GM23338 (cell line): ENCODE results near the gene KLF7. TPM values are rescaled to one million over a fixed set of nuclear protein-coding genes. Genes with fewer than 3 reads are reported as not detected.

ENCODE experiments used
- ATAC-seq: fragments of 200-7000 bp; cut with Tn5 transposase; 3 replicates; pipeline ENCODE4 v1.9.1; 2020
- DNase-seq: peaks from one replicate; pipeline ENCODE4 v3.0.0-alpha.2; 2015; ENCODE audit warnings: low spot score
- H2AFZ ChIP-seq: fragments of 200-600 bp; sonication (generic); 2 replicates; pipeline ENCODE4 v1.8.0; 2016; ENCODE audit warnings: antibody characterized with exemption, mild to moderate bottlenecking, moderate library complexity
- H3F3A ChIP-seq: fragments of 200-600 bp; sonication (generic); replicated peaks from 2 replicates; pipeline ENCODE4 v1.8.0; 2017; ENCODE audit warnings: antibody characterized with exemption, mixed run types, low read depth
- H3K27ac ChIP-seq: fragments of 200-600 bp; sonication (generic); 2 replicates; pipeline ENCODE4 v1.6.1; 2016; ENCODE audit warnings: low read depth
- H3K27me3 ChIP-seq: fragments of 200-600 bp; sonication (generic); 2 replicates; pipeline ENCODE4 v1.8.0; 2016; ENCODE audit warnings: mild to moderate bottlenecking, mixed run types, moderate library complexity; ENCODE audit not compliant: insufficient read depth
- H3K36me3 ChIP-seq: fragments of 200-600 bp; sonication (generic); 2 replicates; pipeline ENCODE4 v1.8.0; 2016; ENCODE audit warnings: mild to moderate bottlenecking; ENCODE audit not compliant: insufficient read depth
- H3K4me1 ChIP-seq: fragments of 200-600 bp; sonication (generic); 2 replicates; pipeline ENCODE4 v1.8.0; 2016; ENCODE audit warnings: mild to moderate bottlenecking, moderate library complexity; ENCODE audit not compliant: insufficient read depth
- H3K4me2 ChIP-seq: fragments of 200-600 bp; sonication (generic); 2 replicates; pipeline ENCODE4 v1.7.1; 2017; ENCODE audit warnings: mixed run types
- H3K4me3 ChIP-seq: fragments of 200-600 bp; sonication (generic); 2 replicates; pipeline ENCODE4 v1.6.1; 2016; ENCODE audit warnings: mixed run types
- H3K79me2 ChIP-seq: fragments of 200-600 bp; sonication (generic); replicated peaks from 2 replicates; pipeline ENCODE4 v1.8.0; 2017; ENCODE audit warnings: mild to moderate bottlenecking; ENCODE audit not compliant: insufficient read depth
- H3K9me2 ChIP-seq: fragments of 200-600 bp; sonication (generic); 2 replicates; pipeline ENCODE4 v1.8.0; 2017; ENCODE audit not compliant: insufficient read depth
- H4K20me1 ChIP-seq: fragments of 200-600 bp; sonication (generic); replicated peaks from 2 replicates; pipeline ENCODE4 v1.8.0; 2017; ENCODE audit warnings: mild to moderate bottlenecking; ENCODE audit not compliant: insufficient read depth
- H3K27ac Mint-ChIP-seq: 2 replicates; pipeline ENCODE4 v1.8.0; 2020; ENCODE audit warnings: inconsistent platforms, mild to moderate bottlenecking, moderate library complexity, mixed read lengths
- H3K27me3 Mint-ChIP-seq: 3 replicates; pipeline ENCODE4 v1.8.0; 2022; ENCODE audit warnings: low read depth, mild to moderate bottlenecking, moderate library complexity, mixed read lengths, inconsistent platforms; ENCODE audit not compliant: insufficient read depth, poor library complexity
- H3K36me3 Mint-ChIP-seq: 3 replicates; pipeline ENCODE4 v1.8.0; 2021; ENCODE audit warnings: low read depth, mild to moderate bottlenecking, inconsistent platforms, moderate library complexity, mixed read lengths
- H3K4me1 Mint-ChIP-seq: 3 replicates; pipeline ENCODE4 v1.8.0; 2020; ENCODE audit warnings: mild to moderate bottlenecking, inconsistent platforms, mixed read lengths
- H3K4me3 Mint-ChIP-seq: 3 replicates; pipeline ENCODE4 v1.8.0; 2021; ENCODE audit warnings: moderate library complexity, mild to moderate bottlenecking, inconsistent platforms, mixed read lengths
- H3K9me3 Mint-ChIP-seq: 3 replicates; pipeline ENCODE4 v1.8.0; 2020; ENCODE audit warnings: moderate library complexity, mild to moderate bottlenecking, inconsistent platforms, mixed read lengths
- CTCF ChIP-seq, 2 experiments: fragments of 200-600 bp in 1 of 2; sonication (generic) in 1 of 2; conservative IDR thresholded peaks; 2 replicates each; pipeline versions ENCODE4 v1.5.1 to v1.6.1; 2016 to 2017; ENCODE audit warnings: antibody characterized with exemption in 2 of 2, low read depth in 2 of 2, mild to moderate bottlenecking in 2 of 2, moderate library complexity in 1 of 2
- EZH2 ChIP-seq: fragments of 200-600 bp; sonication (generic); IDR thresholded peaks from one replicate; pipeline ENCODE4 v1.8.0; 2017; ENCODE audit warnings: antibody characterized with exemption, mild to moderate bottlenecking, low read depth; ENCODE audit not compliant: unreplicated experiment
- EZH2phosphoT487 ChIP-seq: fragments of 200-600 bp; sonication (generic); IDR thresholded peaks from one replicate; pipeline ENCODE4 v1.8.1; 2018; ENCODE audit warnings: antibody characterized with exemption; ENCODE audit not compliant: unreplicated experiment
- JUNB ChIP-seq: IDR thresholded peaks from one replicate; pipeline ENCODE4 v1.6.1; 2016; ENCODE audit warnings: antibody characterized with exemption; ENCODE audit not compliant: unreplicated experiment
- NANOG ChIP-seq: IDR thresholded peaks from 2 replicates; pipeline ENCODE4 v1.6.1; 2016; ENCODE audit warnings: antibody characterized with exemption, borderline replicate concordance
- REST ChIP-seq: IDR thresholded peaks from one replicate; pipeline ENCODE4 v1.6.1; 2018; ENCODE audit warnings: antibody characterized with exemption; ENCODE audit not compliant: unreplicated experiment
- polyA plus RNA-seq: library from polyadenylated mRNA; unstranded; fragments of >200 nt; fragmentation: Nextera tagmentation; extraction: Ambion mirVana; gene quantifications from 2 replicates; pipeline ENCODE4 v1.2.1, GENCODE V29; 2016
- total RNA-seq: library from RNA; depleted of rRNA; stranded (reverse); fragments of >200 nt; shearing (Covaris generic); gene quantifications from 2 replicates; pipeline ENCODE4 v1.2.3, GENCODE V29; 2014

Gene KLF7
- total and polyA plus RNA-seq, 2 experiments from 2014 or later = 5.7 to 15.4 TPM

GRCh38 chr2:207161247-207162123, 4.3 kb downstream of the KLF7 start:
- Histone ChIP-seq H4K20me1 (no peaks in the 10 kb centered on the region), H2AFZ (no peak overlapping the region), H3K9me2 (no peaks in the 10 kb centered on the region), H3K79me2 (peaks cover 90% of the 10 kb centered on the region), H3K27me3 (peaks cover 5% of the 10 kb centered on the region; the same call in 1 of the 2 replicates), H3K36me3 (no peaks in the 10 kb centered on the region), H3K4me3 (0 out of 2 replicates have a peak overlapping the region, but pooled peaks have one; percentile 13), H3K4me2 (peak overlapping the region; percentile 91), H3F3A (no peaks in the 10 kb centered on the region; the same call in 1 of the 2 replicates), H3K27ac (no peak overlapping the region), H3K4me1 (peaks cover 56% of the 10 kb centered on the region)
- TF ChIP-seq CTCF (conservative IDR thresholded peaks at IDR 0.05; ENCODE audit: low read depth in 2 of 2) (peak in 1 of 2 experiments; percentile 13; a peak in 1 of 4 replicates), JUNB (no peak)
- H3K9me3 Mint-ChIP-seq = no peaks in the 10 kb centered on the region
- H3K4me3 Mint-ChIP-seq = no peak overlapping the region; the same call in 2 of the 3 replicates
- no peak for DNase-seq
- H3K27ac Mint-ChIP-seq = no peak overlapping the region
- ATAC-seq = no peak
- no peaks in the 10 kb centered on the region for H3K36me3 Mint-ChIP-seq
- peaks cover 72% of the 10 kb centered on the region for H3K4me1 Mint-ChIP-seq
- peaks cover 20% of the 10 kb centered on the region for H3K27me3 Mint-ChIP-seq

- H4K20me1 ChIP-seq = no peaks in the 10 kb centered on the region
- H3F3A ChIP-seq = no peaks in the 10 kb centered on the region
- no peak overlapping the region for H3K27ac Mint-ChIP-seq
- no peaks in the 10 kb centered on the region for H3K36me3 Mint-ChIP-seq
- TF ChIP-seq EZH2phosphoT487 = no peak
- no peak for TF ChIP-seq NANOG
- TF ChIP-seq REST = peak; percentile 66
- TF ChIP-seq CTCF (conservative IDR thresholded peaks at IDR 0.05; ENCODE audit: low read depth in 2 of 2) = no peak
- no peak for TF ChIP-seq EZH2
- peaks cover 67% of the 10 kb centered on the region for H3K4me1 ChIP-seq
- peak overlapping the region; percentile 91 for H3K4me2 ChIP-seq
- H3K27me3 ChIP-seq = peaks cover 5% of the 10 kb centered on the region; the same call in 1 of the 2 replicates
- DNase-seq (peak; percentile 60), ATAC-seq (peak; percentile 34)
- H3K4me3 Mint-ChIP-seq = no peak overlapping the region
- H3K79me2 ChIP-seq = peaks cover 99% of the 10 kb centered on the region
- peaks cover 83% of the 10 kb centered on the region for H3K4me1 Mint-ChIP-seq
- H3K36me3 ChIP-seq = no peaks in the 10 kb centered on the region
- no peaks in the 10 kb centered on the region for H3K9me2 ChIP-seq
- H3K4me3 ChIP-seq = 0 out of 2 replicates have a peak overlapping the region, but pooled peaks have one; percentile 1
- H3K9me3 Mint-ChIP-seq = no peaks in the 10 kb centered on the region
- peaks cover 13% of the 10 kb centered on the region for H3K27me3 Mint-ChIP-seq
- no peak overlapping the region for H3K27ac ChIP-seq
- H2AFZ ChIP-seq = no peak overlapping the region
Measured at GRCh38 chr2:207160115-207160514, 5.6 kb downstream of the KLF7 start.
